ENCODE results near the gene POLRMT. TPM values are rescaled to one million over a fixed set of nuclear protein-coding genes. Genes with fewer than 3 reads are reported as not detected.
A peak's percentile ranks its signal among the peaks of the same experiment; 100 is the strongest.

The POLRMT gene
- total and polyA plus RNA-seq, 2 donors (not counting 1 experiment from before 2014, with no cell fraction given) = 7.3 to 21.5 TPM

DNA sequence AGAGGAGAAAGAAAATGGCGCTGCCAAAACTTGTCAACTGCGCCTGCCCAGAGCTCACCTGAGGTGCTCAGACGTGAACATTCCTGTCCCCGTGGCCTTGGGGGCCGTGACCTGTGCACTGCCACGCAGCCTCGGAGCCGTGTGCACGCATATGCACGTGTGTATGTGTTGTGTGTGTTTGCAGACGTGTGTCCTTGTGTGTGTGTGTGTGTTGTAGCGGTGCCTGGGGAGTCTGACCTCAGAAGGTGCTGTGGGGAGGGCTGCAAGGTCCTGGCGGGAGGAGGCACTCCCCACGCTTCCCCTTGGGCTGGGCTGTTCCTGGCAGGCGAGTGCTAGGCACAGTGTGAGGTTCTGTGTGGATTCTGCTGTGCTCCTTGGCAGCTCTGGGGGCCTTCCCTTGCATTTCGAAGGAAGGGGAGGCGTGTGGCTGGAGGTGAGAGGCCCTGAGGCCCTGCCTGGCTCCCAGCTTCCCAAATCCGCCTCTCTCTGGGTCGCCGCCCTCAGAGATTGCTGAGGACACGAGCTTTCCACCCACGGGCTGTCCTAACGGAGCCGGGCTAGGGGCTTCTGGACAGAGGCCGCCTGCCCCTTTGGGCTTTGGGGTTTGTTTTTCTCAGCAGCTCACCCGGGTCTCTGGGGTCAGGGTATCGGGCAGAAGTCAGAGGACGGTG lies 56.4 kb downstream of the POLRMT start:
- Histone ChIP-seq H3K4me2 (ENCODE audit: extremely low read depth, insufficient read depth, low read length) (no peak overlapping the region), H3K4me1 (ENCODE audit: control insufficient read depth, extremely low read depth, insufficient read depth, low read length) (peaks cover 13% of the 10 kb centered on the region), H3K4me3 (replicated peaks in 1 of 4; ENCODE audit: control extremely low read depth in 1 of 4, insufficient read depth in 1 of 4, low read depth in 3 of 4, low read length in 4 of 4) (no peak overlapping the region), H3K27me3 (ENCODE audit: control insufficient read depth, insufficient read depth, low read length) (no peaks in the 10 kb centered on the region), H3K79me2 (ENCODE audit: control insufficient read depth, insufficient read depth, low read length) (peaks cover 68% of the 10 kb centered on the region), H3K27ac (ENCODE audit: insufficient read depth, low read length) (no peak overlapping the region), H3K9ac (ENCODE audit: insufficient read depth, low read length) (no peak overlapping the region), H2AFZ (ENCODE audit: low read length) (no peak overlapping the region), H4K20me1 (ENCODE audit: control insufficient read depth, extremely low read depth, insufficient read depth, low read length) (no peaks in the 10 kb centered on the region), H3K9me3 (ENCODE audit: control insufficient read depth, insufficient read depth, low read depth, low read length) (no peaks in the 10 kb centered on the region), H3K36me3 (ENCODE audit: control insufficient read depth, insufficient read depth, low read length) (peaks cover 14% of the 10 kb centered on the region)
- TF ChIP-seq EZH2 (IDR thresholded peaks at IDR 0.05; ENCODE audit: low read length, missing control alignments) = no peak
- TF ChIP-seq, protein P1, sequence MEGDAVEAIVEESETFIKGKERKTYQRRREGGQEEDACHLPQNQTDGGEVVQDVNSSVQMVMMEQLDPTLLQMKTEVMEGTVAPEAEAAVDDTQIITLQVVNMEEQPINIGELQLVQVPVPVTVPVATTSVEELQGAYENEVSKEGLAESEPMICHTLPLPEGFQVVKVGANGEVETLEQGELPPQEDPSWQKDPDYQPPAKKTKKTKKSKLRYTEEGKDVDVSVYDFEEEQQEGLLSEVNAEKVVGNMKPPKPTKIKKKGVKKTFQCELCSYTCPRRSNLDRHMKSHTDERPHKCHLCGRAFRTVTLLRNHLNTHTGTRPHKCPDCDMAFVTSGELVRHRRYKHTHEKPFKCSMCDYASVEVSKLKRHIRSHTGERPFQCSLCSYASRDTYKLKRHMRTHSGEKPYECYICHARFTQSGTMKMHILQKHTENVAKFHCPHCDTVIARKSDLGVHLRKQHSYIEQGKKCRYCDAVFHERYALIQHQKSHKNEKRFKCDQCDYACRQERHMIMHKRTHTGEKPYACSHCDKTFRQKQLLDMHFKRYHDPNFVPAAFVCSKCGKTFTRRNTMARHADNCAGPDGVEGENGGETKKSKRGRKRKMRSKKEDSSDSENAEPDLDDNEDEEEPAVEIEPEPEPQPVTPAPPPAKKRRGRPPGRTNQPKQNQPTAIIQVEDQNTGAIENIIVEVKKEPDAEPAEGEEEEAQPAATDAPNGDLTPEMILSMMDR (conservative IDR thresholded peaks at IDR 0.05 in 1 of 2, IDR thresholded peaks at IDR 0.05 in 1 of 2; ENCODE audit: low read depth in 1 of 2, low read length in 2 of 2) = no peak
- DNase-seq (ENCODE audit: low read depth in 2 of 2) = no peak

DNA sequence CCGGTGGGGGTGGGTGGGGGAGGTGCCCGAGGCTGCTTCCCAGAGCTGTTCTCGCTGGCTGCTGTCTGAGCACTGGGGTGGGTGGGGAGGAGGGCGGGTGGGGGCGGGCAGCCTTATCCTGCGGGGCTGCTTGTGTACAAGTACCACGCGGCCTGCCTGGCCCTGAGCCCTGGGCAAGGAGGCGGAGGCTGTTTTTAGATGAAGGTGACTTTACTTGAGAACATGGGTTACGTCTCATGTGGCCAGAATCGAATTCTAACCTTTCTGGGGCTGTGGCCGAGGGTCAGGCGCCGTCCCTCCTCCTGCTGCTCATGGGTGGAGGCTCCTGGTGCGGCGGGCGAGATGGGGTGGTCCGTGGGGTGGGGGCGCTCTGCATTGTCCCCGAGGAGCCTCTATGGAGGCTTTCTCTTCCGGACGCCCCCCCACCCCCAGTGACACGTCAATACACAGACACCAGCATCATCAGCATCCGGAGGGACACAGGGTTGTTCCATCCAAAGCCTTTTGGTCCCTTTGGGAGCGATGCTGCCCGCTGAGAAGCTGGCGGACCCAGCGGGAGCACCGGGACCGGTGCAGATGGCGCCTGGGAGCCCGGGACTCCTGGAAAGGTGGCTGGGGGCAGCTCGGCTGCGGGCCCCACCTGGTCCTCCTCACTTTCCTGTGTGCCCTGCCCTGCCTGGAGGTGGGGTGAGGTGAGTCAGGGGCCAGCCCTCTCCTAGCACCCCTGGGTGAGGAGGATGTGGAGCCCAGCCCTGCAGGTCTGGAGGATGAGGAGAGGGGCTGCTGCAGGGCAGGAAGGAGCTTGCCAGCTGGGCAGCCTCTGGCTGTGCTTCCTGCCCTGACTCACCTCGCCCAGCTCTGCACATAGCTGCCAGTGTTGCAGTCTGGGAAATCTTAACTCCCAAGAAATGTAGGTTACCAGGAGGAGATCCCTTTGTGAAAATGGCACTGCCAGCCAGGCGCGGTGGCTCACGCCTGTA lies 57.5 kb downstream of the POLRMT start:
- Histone ChIP-seq H3K4me2 (ENCODE audit: extremely low read depth, insufficient read depth, low read length) (peak overlapping the region; percentile 66), H3K27me3 (ENCODE audit: control insufficient read depth, insufficient read depth, low read length) (no peaks in the 10 kb centered on the region), H2AFZ (ENCODE audit: low read length) (no peak overlapping the region), H3K9ac (ENCODE audit: insufficient read depth, low read length) (peak overlapping the region; percentile 23), H3K4me1 (ENCODE audit: control insufficient read depth, extremely low read depth, insufficient read depth, low read length) (peaks cover 20% of the 10 kb centered on the region), H4K20me1 (ENCODE audit: control insufficient read depth, extremely low read depth, insufficient read depth, low read length) (no peaks in the 10 kb centered on the region), H3K36me3 (ENCODE audit: control insufficient read depth, insufficient read depth, low read length) (peaks cover 9% of the 10 kb centered on the region), H3K27ac (ENCODE audit: insufficient read depth, low read length) (peak overlapping the region; percentile 28), H3K4me3 (replicated peaks in 1 of 4; ENCODE audit: control extremely low read depth in 1 of 4, insufficient read depth in 1 of 4, low read depth in 3 of 4, low read length in 4 of 4) (peak overlapping the region in 1 of 4 experiments; percentile 51), H3K9me3 (ENCODE audit: control insufficient read depth, insufficient read depth, low read depth, low read length) (no peaks in the 10 kb centered on the region), H3K79me2 (ENCODE audit: control insufficient read depth, insufficient read depth, low read length) (peaks cover 68% of the 10 kb centered on the region)
- peak; percentile 52 to 68 for DNase-seq (ENCODE audit: low read depth in 2 of 2)
- TF ChIP-seq, protein P1 (conservative IDR thresholded peaks at IDR 0.05 in 1 of 2, IDR thresholded peaks at IDR 0.05 in 1 of 2; ENCODE audit: low read depth in 1 of 2, low read length in 2 of 2) = no peak
- no peak for TF ChIP-seq EZH2 (IDR thresholded peaks at IDR 0.05; ENCODE audit: low read length, missing control alignments)
